Erythroblast (primary cell): ENCODE measurements around the gene ZKSCAN5.

ENCODE experiments used
- GATA1 ChIP-seq: IDR thresholded peaks from 2 replicates; pipeline ENCODE4 v1.6.1; 2011; ENCODE audit warnings: low read depth, mild to moderate bottlenecking, control low read depth, low read length, moderate library complexity
- POLR2A ChIP-seq: IDR thresholded peaks from 2 replicates; pipeline ENCODE4 v1.6.1; 2011; ENCODE audit warnings: mild to moderate bottlenecking, low read length

DNA sequence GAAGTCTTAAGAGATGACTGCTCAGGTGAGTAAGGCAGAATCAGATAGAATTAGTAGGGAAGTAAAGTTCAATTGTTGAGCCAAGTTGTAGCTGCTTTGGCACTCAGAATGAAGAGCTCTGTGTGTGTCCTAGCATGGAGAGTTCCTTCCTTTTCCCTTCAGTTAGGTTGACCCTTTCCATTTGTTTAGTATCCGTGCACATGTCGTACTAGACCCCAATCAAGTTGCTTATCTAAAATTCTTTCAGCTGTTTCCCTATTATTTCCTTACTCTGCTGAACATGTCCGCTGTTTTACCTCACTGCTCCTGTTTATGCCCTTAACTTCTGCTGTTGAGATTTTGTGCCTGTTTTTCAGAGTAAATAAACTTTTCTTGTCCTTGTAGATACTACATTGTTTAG lies 67.3 kb downstream of the ZKSCAN5 start:
- TF ChIP-seq POLR2A = no peak
- no peak for TF ChIP-seq GATA1
